ENCODE measurements around the gene MARK2.
A peak's percentile ranks its signal among the peaks of the same experiment; 100 is the strongest.

The MARK2 gene

DNA sequence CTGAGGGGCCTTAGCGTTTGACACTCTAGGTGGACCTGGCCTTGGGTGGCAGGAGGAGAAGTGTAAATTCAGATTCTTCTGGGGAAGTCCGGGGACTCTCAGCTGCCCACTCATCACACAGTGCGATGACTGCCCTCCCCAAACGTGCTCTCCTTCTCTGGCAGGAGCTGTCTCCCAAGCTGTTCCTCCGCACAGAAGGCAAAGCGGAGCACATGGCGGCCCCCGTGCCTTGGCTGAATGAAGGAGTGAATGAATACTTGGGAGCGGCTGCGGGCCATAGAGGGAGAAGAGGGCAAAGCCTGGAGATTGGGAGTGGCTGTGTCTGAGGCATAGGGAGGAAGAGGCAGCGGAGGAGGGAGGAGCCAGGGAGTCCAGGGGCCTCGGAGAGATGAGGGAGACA, 93.0 kb downstream of the MARK2 start:
- no peak for DNase-seq (ENCODE audit: low read depth, low spot score)
- Histone ChIP-seq H3K27me3 (ENCODE audit: insufficient read depth, insufficient read length) (no peaks in the 10 kb centered on the region), H3K36me3 (ENCODE audit: insufficient read depth, insufficient read length, low read length) (no peaks in the 10 kb centered on the region), H3K4me3 (ENCODE audit: insufficient read length, low read depth) (no peak overlapping the region), H3K9me3 (ENCODE audit: insufficient read depth, low read length) (no peaks in the 10 kb centered on the region), H3K9ac (ENCODE audit: insufficient read length, low read depth) (peak overlapping the region; percentile 8), H3K4me1 (ENCODE audit: insufficient read depth, insufficient read length) (peaks cover 12% of the 10 kb centered on the region)
- TF ChIP-seq ZNF274 (IDR thresholded peaks at IDR 0.05; ENCODE audit: low read depth, low read length) (no peak), YY1 (IDR thresholded peaks at IDR 0.05; ENCODE audit: insufficient read depth, insufficient read length) (no peak), SUZ12 (IDR thresholded peaks at IDR 0.05; ENCODE audit: extremely low read depth, insufficient read depth, insufficient read length) (no peak)

DNA sequence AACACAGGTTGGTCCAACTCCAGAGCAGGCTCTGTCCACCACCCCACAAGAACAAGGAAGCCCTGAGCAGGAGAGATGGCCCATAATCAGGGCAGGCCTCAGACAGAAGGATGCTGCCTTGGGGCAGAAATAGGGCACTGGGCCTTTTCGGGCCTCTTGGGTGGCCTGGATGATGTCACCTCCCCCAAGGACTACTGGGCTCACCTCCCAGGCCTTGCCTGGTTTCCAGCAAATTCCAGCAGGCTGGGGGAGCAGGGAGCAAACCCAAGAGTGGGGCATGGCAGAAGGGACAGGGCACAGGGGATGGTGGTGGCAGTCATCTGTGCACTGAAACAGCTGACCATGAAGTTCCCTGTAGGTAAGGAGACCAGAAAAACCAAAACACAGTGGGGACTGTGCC, 94.5 kb downstream of the MARK2 start:
- Histone ChIP-seq H3K36me3 (ENCODE audit: insufficient read depth, insufficient read length, low read length) (no peaks in the 10 kb centered on the region), H3K4me1 (ENCODE audit: insufficient read depth, insufficient read length) (peaks cover 12% of the 10 kb centered on the region), H3K9me3 (ENCODE audit: insufficient read depth, low read length) (no peaks in the 10 kb centered on the region), H3K27me3 (ENCODE audit: insufficient read depth, insufficient read length) (no peaks in the 10 kb centered on the region), H3K4me3 (ENCODE audit: insufficient read length, low read depth) (no peak overlapping the region), H3K9ac (ENCODE audit: insufficient read length, low read depth) (no peak overlapping the region)
- TF ChIP-seq ZNF274 (IDR thresholded peaks at IDR 0.05; ENCODE audit: low read depth, low read length) (no peak), YY1 (IDR thresholded peaks at IDR 0.05; ENCODE audit: insufficient read depth, insufficient read length) (no peak), SUZ12 (IDR thresholded peaks at IDR 0.05; ENCODE audit: extremely low read depth, insufficient read depth, insufficient read length) (no peak)
- DNase-seq (ENCODE audit: low read depth, low spot score): no peak

DNA sequence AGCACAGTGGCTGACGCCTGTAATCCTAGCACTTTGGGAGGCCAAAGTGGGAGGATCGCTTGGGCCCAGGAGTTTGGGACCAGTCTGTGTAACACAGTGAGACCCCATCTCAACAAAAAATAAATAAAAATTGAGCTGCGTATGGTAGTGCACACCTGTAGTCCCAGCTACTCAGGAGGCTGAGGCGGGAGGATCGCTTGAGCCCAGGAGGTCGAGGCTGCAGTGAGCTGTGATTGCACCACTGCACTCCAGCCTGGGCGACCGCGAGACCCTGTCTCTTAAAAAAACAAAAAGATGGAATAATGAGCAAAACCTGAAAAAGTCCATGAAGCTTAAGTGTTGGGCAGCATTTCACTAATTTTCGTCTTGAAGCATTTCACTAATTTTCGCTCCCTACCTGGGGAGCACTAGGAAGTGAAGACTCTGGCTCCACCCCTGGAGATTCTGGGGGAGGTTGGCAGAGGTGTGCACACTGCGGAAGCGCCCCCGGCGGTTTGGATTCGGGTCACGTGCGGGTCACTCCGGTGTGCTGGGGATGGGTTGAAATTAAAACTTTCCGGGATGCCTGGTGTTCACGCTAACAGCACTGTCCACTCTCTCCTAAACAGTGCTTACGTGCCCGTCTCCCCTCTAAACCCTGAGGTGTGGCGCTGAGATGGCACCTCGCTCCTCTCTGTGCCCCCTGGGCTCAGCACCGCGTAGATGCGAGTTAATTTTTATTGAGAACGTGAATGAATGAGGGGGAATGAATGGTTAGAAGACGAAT, 99.0 kb downstream of the MARK2 start:
- H3K4me1 ChIP-seq (ENCODE audit: insufficient read depth, insufficient read length): peaks cover 6% of the 10 kb centered on the region
- H3K36me3 ChIP-seq (ENCODE audit: insufficient read depth, insufficient read length, low read length): peaks cover 18% of the 10 kb centered on the region
- H3K9ac ChIP-seq (ENCODE audit: insufficient read length, low read depth): peak overlapping the region; percentile 79
- no peaks in the 10 kb centered on the region for H3K27me3 ChIP-seq (ENCODE audit: insufficient read depth, insufficient read length)
- DNase-seq (ENCODE audit: low read depth, low spot score): no peak
- H3K9me3 ChIP-seq (ENCODE audit: insufficient read depth, low read length): no peaks in the 10 kb centered on the region
- TF ChIP-seq SUZ12 (IDR thresholded peaks at IDR 0.05; ENCODE audit: extremely low read depth, insufficient read depth, insufficient read length) (no peak), ZNF274 (IDR thresholded peaks at IDR 0.05; ENCODE audit: low read depth, low read length) (no peak), YY1 (IDR thresholded peaks at IDR 0.05; ENCODE audit: insufficient read depth, insufficient read length) (no peak)
- peak overlapping the region; percentile 54 for H3K4me3 ChIP-seq (ENCODE audit: insufficient read length, low read depth)

DNA sequence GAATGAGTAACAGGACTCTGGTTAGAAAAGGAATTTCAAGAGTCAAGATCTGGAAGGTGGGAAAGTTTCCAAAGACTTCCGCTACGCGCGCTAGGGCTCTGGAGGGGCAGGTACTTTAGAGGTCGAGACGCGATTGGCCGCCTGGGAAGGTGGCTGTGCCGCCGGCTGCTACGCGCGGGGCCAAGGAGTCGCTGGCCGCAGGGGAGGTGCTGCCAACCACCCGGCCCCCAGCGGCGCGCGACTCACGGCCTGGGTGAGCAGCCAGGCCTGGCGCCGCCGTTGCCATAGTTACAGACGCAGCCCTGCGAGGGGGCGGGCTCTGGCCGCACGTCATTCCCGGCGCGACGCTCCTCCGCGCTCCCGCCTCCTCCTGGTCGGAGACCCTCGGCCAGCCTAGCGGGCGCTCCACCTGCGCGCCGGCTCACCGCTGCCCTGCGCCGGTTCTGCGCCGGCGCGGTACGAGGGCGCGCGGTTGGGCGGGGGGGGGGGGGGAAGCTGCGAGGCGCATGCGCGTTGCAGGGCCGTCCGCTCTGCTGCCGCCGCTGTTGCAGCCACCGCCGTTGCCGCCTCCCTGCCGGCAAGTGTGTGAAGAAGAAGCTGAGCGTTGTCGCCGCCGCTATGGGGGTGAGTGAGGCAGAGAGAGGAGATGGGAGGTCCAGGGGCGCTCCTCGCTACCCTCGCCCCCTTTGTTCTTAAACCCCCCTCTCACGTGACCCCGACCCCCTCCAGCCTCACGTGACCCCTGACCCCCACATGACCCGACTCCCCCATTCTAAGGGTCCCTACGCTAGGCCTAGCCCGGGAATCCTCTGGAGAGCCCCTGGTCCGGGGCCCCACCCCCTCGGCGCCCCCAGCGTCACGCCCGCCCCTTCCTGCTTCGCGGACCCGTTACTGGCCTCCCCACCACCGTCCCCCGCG, 99.8 kb downstream of the MARK2 start, which contains the start of gene NAA40:
Gene NAA40, plus strand, starts transcription at position 524 of the 918 bp plus-strand sequence. Its CDS starts 95 bp downstream, at position 619.
- peak; percentile 93 for DNase-seq (ENCODE audit: low read depth, low spot score)
- H3K36me3 ChIP-seq (ENCODE audit: insufficient read depth, insufficient read length, low read length): peaks cover 23% of the 10 kb centered on the region

DNA sequence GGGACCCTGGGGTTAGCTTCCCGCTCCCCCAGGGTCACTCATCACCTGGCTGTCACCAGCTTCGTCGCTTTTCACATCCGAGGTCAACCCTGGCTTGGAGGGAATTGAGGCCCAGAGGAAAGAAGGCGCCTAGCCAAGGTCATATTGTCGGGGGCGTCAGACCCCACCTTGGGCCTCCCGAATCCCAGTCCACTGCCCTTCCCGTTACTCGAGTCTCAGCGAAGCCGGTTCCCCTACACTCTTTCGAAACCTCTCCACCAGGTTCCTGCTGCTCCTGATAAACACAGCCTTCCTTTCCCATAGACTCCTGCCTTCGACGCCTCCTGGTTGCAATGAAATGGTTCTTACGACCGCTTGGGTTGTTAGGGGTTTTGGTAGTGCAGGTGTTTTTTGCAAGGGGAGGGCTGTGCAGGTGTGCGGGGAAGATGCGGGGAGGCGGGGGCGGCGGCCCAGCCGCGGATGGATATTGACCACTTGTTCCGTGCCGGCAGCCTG, 100.5 kb downstream of the MARK2 start:
- Histone ChIP-seq H3K4me1 (ENCODE audit: insufficient read depth, insufficient read length) (peaks cover under 1% of the 10 kb centered on the region), H3K9ac (ENCODE audit: insufficient read length, low read depth) (peak overlapping the region; percentile 84), H3K36me3 (ENCODE audit: insufficient read depth, insufficient read length, low read length) (peaks cover 23% of the 10 kb centered on the region), H3K27me3 (ENCODE audit: insufficient read depth, insufficient read length) (no peaks in the 10 kb centered on the region), H3K4me3 (ENCODE audit: insufficient read length, low read depth) (peak overlapping the region; percentile 69), H3K9me3 (ENCODE audit: insufficient read depth, low read length) (no peaks in the 10 kb centered on the region)
- no peak for DNase-seq (ENCODE audit: low read depth, low spot score)
- TF ChIP-seq ZNF274 (IDR thresholded peaks at IDR 0.05; ENCODE audit: low read depth, low read length) (no peak), SUZ12 (IDR thresholded peaks at IDR 0.05; ENCODE audit: extremely low read depth, insufficient read depth, insufficient read length) (no peak), YY1 (IDR thresholded peaks at IDR 0.05; ENCODE audit: insufficient read depth, insufficient read length) (no peak)

More for the DNA sequence above, 99.8 kb downstream of the MARK2 start, which contains the start of gene NAA40:
- Histone ChIP-seq H3K9me3 (ENCODE audit: insufficient read depth, low read length) (no peaks in the 10 kb centered on the region), H3K4me1 (ENCODE audit: insufficient read depth, insufficient read length) (peaks cover 2% of the 10 kb centered on the region), H3K27me3 (ENCODE audit: insufficient read depth, insufficient read length) (no peaks in the 10 kb centered on the region), H3K9ac (ENCODE audit: insufficient read length, low read depth) (peak within 1 kb of the TSS; percentile 84), H3K4me3 (ENCODE audit: insufficient read length, low read depth) (peak within 1 kb of the TSS; percentile 69)
- TF ChIP-seq YY1 (IDR thresholded peaks at IDR 0.05; ENCODE audit: insufficient read depth, insufficient read length): no peak

DNA sequence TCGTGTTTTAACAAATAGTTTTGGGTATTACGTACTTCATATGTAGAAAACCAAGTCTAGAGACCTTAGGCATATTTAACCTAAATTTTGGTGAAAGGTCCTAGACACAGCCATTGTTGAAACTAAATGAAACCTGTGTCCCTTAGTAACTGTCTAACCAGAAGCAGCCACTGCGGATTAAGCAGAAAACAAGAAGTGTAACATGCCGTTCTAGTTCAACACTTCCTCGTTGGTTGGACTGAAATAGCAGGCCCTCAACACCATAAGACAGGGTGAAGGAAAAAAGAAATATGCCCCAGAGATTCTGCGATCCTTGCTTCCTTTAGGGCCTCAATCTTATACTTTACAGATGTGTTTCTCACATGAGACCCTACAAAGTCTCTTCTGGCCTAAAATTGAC, 101.9 kb downstream of the MARK2 start:
- TF ChIP-seq SUZ12 (IDR thresholded peaks at IDR 0.05; ENCODE audit: extremely low read depth, insufficient read depth, insufficient read length) (no peak), ZNF274 (IDR thresholded peaks at IDR 0.05; ENCODE audit: low read depth, low read length) (no peak), YY1 (IDR thresholded peaks at IDR 0.05; ENCODE audit: insufficient read depth, insufficient read length) (no peak)
- H3K9ac ChIP-seq (ENCODE audit: insufficient read length, low read depth): no peak overlapping the region

DNA sequence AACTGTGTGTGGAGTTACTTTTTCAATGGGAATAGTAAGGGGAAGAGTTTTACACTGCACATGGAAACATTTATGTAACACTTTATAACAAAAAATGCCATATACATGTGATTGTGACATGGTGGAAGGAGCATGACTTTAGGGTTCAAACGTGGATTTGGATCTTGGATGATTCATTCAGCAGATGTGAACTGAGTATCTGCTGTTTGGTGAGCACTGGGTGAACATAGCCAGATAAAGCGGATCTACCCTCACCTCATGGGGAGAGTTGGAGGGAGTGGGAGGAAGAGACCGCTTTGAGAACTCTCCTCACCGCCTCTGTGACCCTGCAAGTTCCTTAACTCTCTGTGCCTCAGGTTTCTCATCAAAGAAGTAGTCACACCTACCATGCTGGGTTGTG, 103.0 kb downstream of the MARK2 start:
- Histone ChIP-seq H3K9ac (ENCODE audit: insufficient read length, low read depth) (no peak overlapping the region), H3K4me1 (ENCODE audit: insufficient read depth, insufficient read length) (peaks cover 6% of the 10 kb centered on the region), H3K4me3 (ENCODE audit: insufficient read length, low read depth) (no peak overlapping the region), H3K9me3 (ENCODE audit: insufficient read depth, low read length) (no peaks in the 10 kb centered on the region), H3K27me3 (ENCODE audit: insufficient read depth, insufficient read length) (no peaks in the 10 kb centered on the region), H3K36me3 (ENCODE audit: insufficient read depth, insufficient read length, low read length) (peaks cover 40% of the 10 kb centered on the region)
- TF ChIP-seq YY1 (IDR thresholded peaks at IDR 0.05; ENCODE audit: insufficient read depth, insufficient read length) (no peak), ZNF274 (IDR thresholded peaks at IDR 0.05; ENCODE audit: low read depth, low read length) (no peak), SUZ12 (IDR thresholded peaks at IDR 0.05; ENCODE audit: extremely low read depth, insufficient read depth, insufficient read length) (no peak)
- no peak for DNase-seq (ENCODE audit: low read depth, low spot score)

More for the DNA sequence above, 101.9 kb downstream of the MARK2 start:
- Histone ChIP-seq H3K27me3 (ENCODE audit: insufficient read depth, insufficient read length) (no peaks in the 10 kb centered on the region), H3K4me3 (ENCODE audit: insufficient read length, low read depth) (no peak overlapping the region), H3K4me1 (ENCODE audit: insufficient read depth, insufficient read length) (peaks cover 6% of the 10 kb centered on the region), H3K36me3 (ENCODE audit: insufficient read depth, insufficient read length, low read length) (peaks cover 30% of the 10 kb centered on the region), H3K9me3 (ENCODE audit: insufficient read depth, low read length) (no peaks in the 10 kb centered on the region)
- DNase-seq (ENCODE audit: low read depth, low spot score): no peak

All from NT2/D1 (cell line).